Neural progenitor cell (in vitro differentiated cells): ENCODE data around the gene NOTCH4. TPM values are rescaled to one million over a fixed set of nuclear protein-coding genes. Genes with fewer than 3 reads are reported as not detected.

ENCODE experiments used
- DNase-seq: peaks from one replicate; pipeline ENCODE4 v3.0.0-alpha.2; 2016; ENCODE audit warnings: low spot score
- H2AFZ ChIP-seq: fragments of 200-600 bp; sonication (generic); replicated peaks from 2 replicates; pipeline ENCODE4 v1.6.1; 2016; ENCODE audit warnings: antibody characterized with exemption
- H3F3A ChIP-seq: fragments of 200-600 bp; sonication (generic); 2 replicates; pipeline ENCODE4 v1.6.1; 2016; ENCODE audit warnings: antibody characterized with exemption, low read depth
- H3K27ac ChIP-seq: fragments of 200-600 bp; sonication (generic); 2 replicates; pipeline ENCODE4 v1.5.1; 2016; ENCODE audit warnings: mild to moderate bottlenecking
- H3K27me3 ChIP-seq: fragments of 200-600 bp; sonication (generic); 2 replicates; pipeline ENCODE4 v1.6.1; 2016; ENCODE audit warnings: mild to moderate bottlenecking, moderate library complexity
- H3K36me3 ChIP-seq: fragments of 200-600 bp; sonication (generic); 2 replicates; pipeline ENCODE4 v1.5.1; 2016
- H3K4me1 ChIP-seq: fragments of 200-600 bp; sonication (generic); 2 replicates; pipeline ENCODE4 v1.6.1; 2016; ENCODE audit warnings: mixed run types
- H3K4me2 ChIP-seq: fragments of 200-600 bp; sonication (generic); 2 replicates; pipeline ENCODE4 v1.6.1; 2016
- H3K4me3 ChIP-seq: fragments of 200-600 bp; sonication (generic); 2 replicates; pipeline ENCODE4 v1.5.1; 2016
- H3K79me2 ChIP-seq: fragments of 200-600 bp; sonication (generic); 2 replicates; pipeline ENCODE4 v1.6.1; 2016; ENCODE audit warnings: low read depth
- H3K9ac ChIP-seq: fragments of 200-600 bp; sonication (generic); 2 replicates; pipeline ENCODE4 v1.6.1; 2016
- H3K9me3 ChIP-seq: fragments of 200-600 bp; sonication (generic); 2 replicates; pipeline ENCODE4 v1.5.1; 2016; ENCODE audit warnings: low read depth
- H4K20me1 ChIP-seq: fragments of 200-600 bp; sonication (generic); 2 replicates; pipeline ENCODE4 v1.6.1; 2016; ENCODE audit warnings: low read depth
- H3K27ac Mint-ChIP-seq: 3 replicates; pipeline ENCODE4 v1.8.0; 2021; ENCODE audit warnings: mixed read lengths
- H3K27me3 Mint-ChIP-seq: 2 replicates; pipeline ENCODE4 v1.8.0; 2022; ENCODE audit warnings: low read depth, mild to moderate bottlenecking, inconsistent platforms, moderate library complexity, mixed read lengths; ENCODE audit not compliant: insufficient read depth
- H3K36me3 Mint-ChIP-seq: 3 replicates; pipeline ENCODE4 v1.8.0; 2021; ENCODE audit warnings: mixed read lengths
- H3K4me1 Mint-ChIP-seq: 3 replicates; pipeline ENCODE4 v1.8.0; 2021; ENCODE audit warnings: mixed read lengths
- H3K4me3 Mint-ChIP-seq: 3 replicates; pipeline ENCODE4 v1.8.0; 2021; ENCODE audit warnings: mild to moderate bottlenecking, moderate library complexity, mixed read lengths
- H3K9me3 Mint-ChIP-seq: 3 replicates; pipeline ENCODE4 v1.8.0; 2020; ENCODE audit warnings: mixed read lengths
- EZH2 ChIP-seq: fragments of 200-600 bp; sonication (generic); IDR thresholded peaks from 2 replicates; pipeline ENCODE4 v1.6.1; 2017; ENCODE audit warnings: antibody characterized with exemption, mild to moderate bottlenecking, moderate library complexity
- EZH2phosphoT487 ChIP-seq: fragments of 200-600 bp; sonication (generic); IDR thresholded peaks from 2 replicates; pipeline ENCODE4 v1.6.1; 2017; ENCODE audit warnings: antibody characterized with exemption
- total RNA-seq: library from RNA; depleted of rRNA; stranded (reverse); fragments of >200 nt; gene quantifications from 2 replicates; pipeline ENCODE4 v1.2.3, GENCODE V29; 2015; ENCODE audit warnings: low replicate concordance
- TF ChIP-seq, protein P1 (sequence below): fragments of 200-600 bp; sonication (generic); IDR thresholded peaks from 2 replicates; pipeline ENCODE4 v1.5.1; 2017; ENCODE audit warnings: antibody characterized with exemption, mild to moderate bottlenecking

Gene NOTCH4
- total RNA-seq, 1 donor from 2014 or later = 3.2 TPM

DNA sequence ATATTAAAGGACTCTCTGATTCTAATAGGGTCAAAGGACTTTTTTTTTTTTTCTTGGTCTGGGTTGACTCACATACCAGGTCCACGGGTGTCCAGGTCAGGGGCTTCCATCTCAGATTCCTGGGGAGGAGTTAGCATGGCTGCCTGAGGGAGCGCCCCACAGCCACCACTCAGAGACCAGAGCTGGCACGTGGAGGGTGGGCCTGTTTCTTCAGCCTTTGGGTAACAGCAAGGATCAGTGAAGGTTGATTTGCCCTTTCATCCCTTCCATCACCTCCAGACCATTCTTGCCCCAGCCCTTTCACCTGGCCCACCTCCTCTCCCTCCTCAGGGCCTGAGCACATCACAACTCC is 25.5 kb downstream of the NOTCH4 start:
- H4K20me1 ChIP-seq = no peaks in the 10 kb centered on the region
- no peak overlapping the region for H3K9ac ChIP-seq
- H3K27ac ChIP-seq = no peak overlapping the region
- H3K79me2 ChIP-seq = no peaks in the 10 kb centered on the region
- H3K36me3 Mint-ChIP-seq = peaks cover 2% of the 10 kb centered on the region
- H3K27me3 Mint-ChIP-seq = peaks cover 2% of the 10 kb centered on the region
- H3K36me3 ChIP-seq = no peaks in the 10 kb centered on the region
- H3K4me1 Mint-ChIP-seq = peaks cover 48% of the 10 kb centered on the region
- no peaks in the 10 kb centered on the region for H3K9me3 Mint-ChIP-seq
- no peak overlapping the region for H3K27ac Mint-ChIP-seq
- no peaks in the 10 kb centered on the region for H3K27me3 ChIP-seq
- no peaks in the 10 kb centered on the region for H3K9me3 ChIP-seq
- H3K4me2 ChIP-seq = no peak overlapping the region
- no peak overlapping the region for H3K4me3 ChIP-seq
- no peak for TF ChIP-seq EZH2
- TF ChIP-seq, protein P1, sequence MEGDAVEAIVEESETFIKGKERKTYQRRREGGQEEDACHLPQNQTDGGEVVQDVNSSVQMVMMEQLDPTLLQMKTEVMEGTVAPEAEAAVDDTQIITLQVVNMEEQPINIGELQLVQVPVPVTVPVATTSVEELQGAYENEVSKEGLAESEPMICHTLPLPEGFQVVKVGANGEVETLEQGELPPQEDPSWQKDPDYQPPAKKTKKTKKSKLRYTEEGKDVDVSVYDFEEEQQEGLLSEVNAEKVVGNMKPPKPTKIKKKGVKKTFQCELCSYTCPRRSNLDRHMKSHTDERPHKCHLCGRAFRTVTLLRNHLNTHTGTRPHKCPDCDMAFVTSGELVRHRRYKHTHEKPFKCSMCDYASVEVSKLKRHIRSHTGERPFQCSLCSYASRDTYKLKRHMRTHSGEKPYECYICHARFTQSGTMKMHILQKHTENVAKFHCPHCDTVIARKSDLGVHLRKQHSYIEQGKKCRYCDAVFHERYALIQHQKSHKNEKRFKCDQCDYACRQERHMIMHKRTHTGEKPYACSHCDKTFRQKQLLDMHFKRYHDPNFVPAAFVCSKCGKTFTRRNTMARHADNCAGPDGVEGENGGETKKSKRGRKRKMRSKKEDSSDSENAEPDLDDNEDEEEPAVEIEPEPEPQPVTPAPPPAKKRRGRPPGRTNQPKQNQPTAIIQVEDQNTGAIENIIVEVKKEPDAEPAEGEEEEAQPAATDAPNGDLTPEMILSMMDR = no peak
- TF ChIP-seq EZH2phosphoT487 = no peak
- no peak overlapping the region for H2AFZ ChIP-seq
- H3K4me1 ChIP-seq = peaks cover 18% of the 10 kb centered on the region
- peaks cover 22% of the 10 kb centered on the region for H3F3A ChIP-seq
- no peak for DNase-seq
- no peak overlapping the region for H3K4me3 Mint-ChIP-seq

DNA sequence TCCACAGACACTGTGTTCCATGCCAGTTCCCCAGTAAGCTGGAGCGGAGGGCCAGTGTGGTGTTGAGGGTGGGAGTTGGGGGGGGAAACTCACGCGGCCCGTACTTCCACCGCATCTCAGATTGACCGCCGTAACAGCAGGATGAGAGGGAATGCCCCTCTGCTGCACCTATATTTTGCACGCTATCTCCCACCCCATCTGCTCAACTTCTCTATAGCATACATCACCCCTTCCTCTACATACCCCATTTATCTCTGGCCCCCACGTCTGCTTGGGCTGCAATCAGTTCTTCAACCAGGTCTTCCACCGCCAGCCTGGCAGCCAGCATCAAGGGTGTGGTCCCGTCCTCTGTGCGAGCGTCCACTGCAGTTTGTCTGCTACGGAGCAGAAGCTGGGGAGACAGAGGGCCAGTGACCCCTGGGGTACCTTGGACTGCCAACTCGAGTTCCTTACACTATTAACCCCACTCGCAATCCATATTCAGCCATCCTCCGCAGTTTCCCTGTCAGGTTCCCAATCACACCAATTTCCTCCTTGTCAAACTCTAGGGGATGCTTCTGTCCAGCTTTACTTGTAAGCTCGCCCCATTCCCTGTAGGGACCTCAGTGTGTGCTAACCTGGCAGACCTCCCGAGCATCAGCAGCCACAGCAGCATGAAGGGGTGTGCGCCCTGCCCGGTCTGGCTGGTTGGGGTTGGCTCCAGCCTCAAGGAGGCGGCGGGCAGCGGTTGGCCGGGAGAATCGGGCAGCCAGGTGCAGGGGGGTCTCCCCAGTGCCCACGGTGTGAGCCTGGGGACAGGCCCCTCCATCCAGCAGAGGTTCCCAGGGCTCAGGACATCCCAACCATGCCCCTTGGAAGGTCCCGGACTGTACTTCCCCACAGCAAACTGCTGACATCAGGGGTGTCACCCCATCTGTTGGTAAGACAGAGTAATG is 26.9 kb downstream of the NOTCH4 start:
- no peaks in the 10 kb centered on the region for H3K79me2 ChIP-seq
- H3K27ac Mint-ChIP-seq = peak overlapping the region; percentile 99
- peak overlapping the region; percentile 93 for H3K4me3 Mint-ChIP-seq
- H3K27ac ChIP-seq = peak overlapping the region; percentile 99
- H3K36me3 Mint-ChIP-seq = peaks cover 2% of the 10 kb centered on the region
- H3K27me3 Mint-ChIP-seq = peaks cover 2% of the 10 kb centered on the region
- peak overlapping the region; percentile 14 for H2AFZ ChIP-seq
- TF ChIP-seq, protein P1 = no peak
- TF ChIP-seq EZH2phosphoT487 = no peak
- no peaks in the 10 kb centered on the region for H3K27me3 ChIP-seq
- H3F3A ChIP-seq = peaks cover 22% of the 10 kb centered on the region
- H3K4me1 ChIP-seq = peaks cover 22% of the 10 kb centered on the region
- no peaks in the 10 kb centered on the region for H4K20me1 ChIP-seq
- peak overlapping the region; percentile 70 for H3K4me3 ChIP-seq
- H3K4me2 ChIP-seq = peak overlapping the region; percentile 86
- H3K36me3 ChIP-seq = no peaks in the 10 kb centered on the region
- H3K4me1 Mint-ChIP-seq = peaks cover 47% of the 10 kb centered on the region
- H3K9ac ChIP-seq = peak overlapping the region; percentile 91
- peak; percentile 29 for DNase-seq
- H3K9me3 ChIP-seq = no peaks in the 10 kb centered on the region
- no peaks in the 10 kb centered on the region for H3K9me3 Mint-ChIP-seq

DNA sequence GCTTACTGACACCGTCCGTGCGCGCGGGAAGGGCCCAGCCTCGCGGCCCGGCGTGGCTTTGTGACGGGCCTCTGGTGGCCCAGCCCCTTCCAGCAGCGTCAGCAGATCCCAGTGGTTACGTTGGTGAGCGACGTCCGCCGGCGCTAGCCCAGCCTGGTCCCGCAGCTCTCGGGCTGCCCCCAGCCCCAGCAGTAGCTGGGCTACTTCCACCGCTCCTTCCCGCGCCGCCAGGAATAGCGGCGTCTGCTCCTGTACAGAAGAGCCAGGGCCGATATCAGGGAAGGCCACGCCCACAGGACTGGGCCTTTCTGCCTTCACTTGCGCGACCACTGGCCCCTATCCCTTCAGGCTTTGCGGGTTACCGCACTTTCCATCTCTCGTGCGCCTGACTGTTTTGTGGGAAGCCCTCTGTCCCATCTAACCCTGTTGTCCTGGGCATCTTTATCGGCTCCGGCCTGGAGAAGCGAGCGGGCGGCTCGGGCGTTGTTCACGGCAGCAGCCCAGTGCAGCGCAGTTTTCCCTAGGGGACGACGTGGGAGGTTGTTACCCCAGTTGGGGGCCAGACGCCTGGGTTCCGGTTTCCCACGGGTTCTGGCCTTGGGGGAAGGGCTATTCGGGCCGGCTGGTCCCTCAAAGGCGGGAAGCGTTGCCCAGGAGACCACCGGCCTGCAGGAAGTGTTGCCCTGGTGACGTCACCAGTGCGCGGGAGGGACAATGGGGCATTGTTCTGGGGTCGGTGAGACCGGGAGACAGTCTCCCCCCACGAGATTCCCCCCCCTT is 27.8 kb downstream of the NOTCH4 start:
- TF ChIP-seq, protein P1 = no peak
- TF ChIP-seq EZH2 = no peak
- peak overlapping the region; percentile 91 for H3K9ac ChIP-seq
- H2AFZ ChIP-seq = peak overlapping the region; percentile 14
- peak overlapping the region; percentile 99 for H3K27ac Mint-ChIP-seq
- H3K9me3 ChIP-seq = no peaks in the 10 kb centered on the region
- H3K4me1 ChIP-seq = peaks cover 25% of the 10 kb centered on the region
- peak overlapping the region; percentile 70 for H3K4me3 ChIP-seq
- H3K27ac ChIP-seq = peak overlapping the region; percentile 99
- no peaks in the 10 kb centered on the region for H3K27me3 ChIP-seq
- no peaks in the 10 kb centered on the region for H3K36me3 ChIP-seq
- peaks cover 25% of the 10 kb centered on the region for H3F3A ChIP-seq
- peaks cover 3% of the 10 kb centered on the region for H3K79me2 ChIP-seq
- DNase-seq = peak; percentile 93
- no peaks in the 10 kb centered on the region for H3K9me3 Mint-ChIP-seq
- H3K4me3 Mint-ChIP-seq = peak overlapping the region; percentile 93
- peaks cover 2% of the 10 kb centered on the region for H3K27me3 Mint-ChIP-seq
- H4K20me1 ChIP-seq = no peaks in the 10 kb centered on the region
- H3K4me1 Mint-ChIP-seq = peaks cover 47% of the 10 kb centered on the region
- H3K4me2 ChIP-seq = peak overlapping the region; percentile 86
- H3K36me3 Mint-ChIP-seq = peaks cover 2% of the 10 kb centered on the region
